Fibroblast of skin of right biceps (primary cell): ENCODE measurements around the gene NDUFS7.

Experiments
- DNase-seq: peaks from one replicate; pipeline ENCODE4 v3.0.0-alpha.2; 2013

Gene NDUFS7

DNA sequence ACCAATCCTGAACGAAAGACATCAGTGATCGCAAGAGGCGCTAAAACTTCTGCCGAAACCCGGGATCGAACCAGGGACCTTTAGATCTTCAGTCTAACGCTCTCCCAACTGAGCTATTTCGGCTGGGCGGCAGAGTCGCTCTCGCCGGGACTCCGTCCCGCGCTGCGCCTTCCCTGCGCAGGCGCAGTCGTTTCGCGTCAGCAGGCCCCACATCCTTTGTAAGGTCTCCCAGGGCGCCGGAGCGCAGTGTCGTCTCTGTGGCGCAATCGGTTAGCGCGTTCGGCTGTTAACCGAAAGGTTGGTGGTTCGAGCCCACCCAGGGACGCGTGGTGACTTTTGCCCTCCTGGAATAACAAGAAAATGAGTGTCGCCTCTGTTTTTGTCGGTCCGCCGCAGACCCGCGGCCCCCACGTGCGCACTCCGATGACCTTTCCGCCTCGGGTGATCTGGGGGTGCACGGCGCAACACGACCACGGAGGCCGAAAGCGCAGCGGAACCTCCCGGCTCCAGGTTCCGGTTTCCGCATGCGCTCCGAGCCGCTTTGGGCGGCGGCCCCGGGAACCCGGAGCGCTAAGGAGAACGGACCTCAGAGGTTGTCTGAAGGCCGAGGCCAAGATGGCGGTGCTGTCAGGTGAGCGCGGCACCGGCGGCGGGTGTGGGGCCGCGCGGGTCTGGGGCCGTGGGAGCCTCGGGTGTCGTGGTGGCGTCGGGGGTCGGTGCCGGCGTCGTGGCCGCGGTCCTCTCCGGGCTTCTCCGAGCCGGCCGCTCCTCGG is at the start of gene NDUFS7:
Gene NDUFS7 (plus strand): TSS at position 596 of the 773 bp plus-strand sequence. CDS start 20 bp downstream, at position 616.
- peak; percentile 93 for DNase-seq

DNA sequence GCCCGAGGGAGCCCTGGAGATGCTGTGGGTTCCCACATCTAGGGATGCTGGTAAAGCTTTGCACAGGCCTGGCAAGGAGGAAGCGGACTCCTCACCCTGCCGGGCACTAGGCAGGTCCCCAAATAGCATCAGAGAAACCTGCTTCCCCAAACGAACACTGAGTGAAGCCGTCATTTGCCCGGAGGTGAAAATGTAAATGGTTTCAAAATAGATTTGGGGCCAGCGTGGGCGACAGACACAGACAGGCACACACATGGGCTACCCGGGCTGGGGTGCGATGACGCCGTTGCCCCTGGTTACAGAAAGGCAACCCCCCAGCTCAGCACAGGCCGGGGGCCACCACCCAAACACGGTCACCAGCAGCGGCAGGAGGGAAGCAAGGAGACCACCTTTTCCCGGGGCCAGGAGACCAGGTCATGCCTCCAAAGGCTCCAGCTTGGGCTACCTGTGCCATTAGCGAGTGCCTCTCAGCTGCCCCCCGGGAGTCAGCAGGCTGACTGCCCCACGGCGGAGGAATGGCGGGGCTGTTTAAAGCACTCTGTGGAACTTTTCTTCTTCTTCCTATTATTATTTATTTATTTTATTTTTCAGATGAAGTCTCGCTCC is 47.5 kb upstream of the NDUFS7 start:
- no peak for DNase-seq

DNA sequence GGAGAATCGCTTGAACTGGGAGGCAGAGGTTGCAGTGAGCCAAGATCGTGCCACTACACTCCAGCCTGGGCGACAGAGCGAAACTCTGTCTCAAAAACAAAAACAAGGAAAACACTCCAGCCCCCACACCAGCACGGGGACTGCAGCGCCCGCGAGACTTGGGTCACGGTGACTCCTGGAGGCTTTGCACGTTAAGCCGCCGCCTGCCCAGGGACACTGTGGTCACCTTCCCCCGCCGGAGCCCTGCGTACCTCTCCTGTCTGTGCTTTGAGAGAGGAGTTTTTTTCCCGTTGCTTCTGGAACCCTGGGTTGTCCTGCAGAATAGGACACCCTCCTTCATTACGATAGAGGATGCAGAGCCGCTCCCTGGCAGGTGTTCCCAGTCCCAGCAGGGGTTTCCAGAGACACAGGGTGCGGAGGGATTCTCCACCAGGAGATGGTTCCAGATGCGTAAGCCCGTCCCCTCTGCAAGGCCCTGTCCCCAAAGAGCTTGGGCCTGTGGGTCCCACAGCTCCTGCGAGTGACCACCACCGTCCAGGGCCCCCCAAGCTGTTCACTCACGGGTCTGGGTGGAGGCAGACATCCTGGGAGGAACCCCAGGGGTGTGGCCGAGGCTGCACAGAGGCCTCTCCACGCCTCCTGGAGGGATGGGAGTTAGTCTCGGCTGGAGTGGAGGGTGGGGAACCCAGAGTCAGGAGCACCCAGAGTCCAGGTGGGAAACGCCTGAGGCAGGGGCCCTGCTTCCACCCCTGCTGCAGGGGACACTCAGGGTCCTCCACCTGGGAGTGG is 42.8 kb upstream of the NDUFS7 start:
- DNase-seq = no peak

DNA sequence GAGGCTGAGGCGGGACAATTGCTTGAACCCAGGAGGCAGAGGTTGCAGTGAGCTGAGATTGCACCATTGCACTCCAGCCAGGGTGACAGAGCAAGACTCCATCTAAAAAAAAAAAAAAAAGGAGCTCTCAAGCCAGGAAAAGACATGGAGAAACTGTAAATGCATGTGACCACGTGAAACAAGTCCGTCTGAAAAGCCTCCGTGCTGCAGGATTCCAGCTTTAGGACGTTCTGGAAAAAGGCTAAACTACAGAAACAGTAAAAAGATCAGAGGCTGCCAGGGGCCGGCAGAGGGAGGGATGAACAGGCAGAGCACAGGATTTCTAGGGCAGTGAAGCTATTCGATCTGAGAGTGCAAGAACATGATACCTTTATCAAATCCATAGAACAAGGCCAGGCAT is 40.7 kb upstream of the NDUFS7 start:
- no peak for DNase-seq

DNA sequence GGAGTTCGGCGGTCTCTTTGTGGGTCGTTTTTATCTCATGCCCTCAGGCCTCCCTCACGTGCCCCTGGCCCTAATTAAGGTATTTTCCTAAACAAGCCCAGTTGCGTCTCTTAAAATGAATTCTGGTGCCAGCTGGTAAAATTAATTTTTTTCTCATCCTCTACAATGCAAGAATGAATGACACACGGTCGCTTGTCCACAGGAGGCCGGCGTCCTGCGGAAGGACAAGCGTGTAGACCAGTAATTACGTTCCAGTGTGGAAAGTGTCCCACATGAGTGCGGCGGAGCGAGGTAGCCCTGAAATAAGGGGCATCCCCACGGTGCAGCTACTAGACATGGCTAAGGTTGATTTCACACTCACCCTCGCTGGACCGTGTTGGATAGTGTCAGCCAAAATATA is 34.5 kb upstream of the NDUFS7 start:
- DNase-seq = no peak

DNA sequence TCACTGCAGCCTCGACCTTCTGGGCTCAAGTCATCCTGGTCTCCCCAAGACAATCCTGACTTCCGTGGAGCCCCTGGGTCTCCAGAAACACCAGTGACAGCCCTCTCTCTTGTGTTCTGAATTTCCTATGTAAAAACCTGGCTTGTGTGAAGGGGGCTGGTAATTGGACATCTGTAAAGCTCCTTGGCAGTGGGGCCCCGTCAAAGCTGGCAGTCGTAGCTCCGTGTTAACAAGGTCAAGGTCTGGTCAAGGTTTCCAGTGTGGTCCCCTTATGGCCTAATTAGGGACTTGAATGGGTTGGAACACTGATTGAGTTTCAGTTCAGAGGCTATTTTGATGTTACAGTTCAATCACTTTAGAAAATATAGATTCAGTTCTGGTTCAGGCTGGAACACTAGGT is 32.8 kb upstream of the NDUFS7 start:
- no peak for DNase-seq

DNA sequence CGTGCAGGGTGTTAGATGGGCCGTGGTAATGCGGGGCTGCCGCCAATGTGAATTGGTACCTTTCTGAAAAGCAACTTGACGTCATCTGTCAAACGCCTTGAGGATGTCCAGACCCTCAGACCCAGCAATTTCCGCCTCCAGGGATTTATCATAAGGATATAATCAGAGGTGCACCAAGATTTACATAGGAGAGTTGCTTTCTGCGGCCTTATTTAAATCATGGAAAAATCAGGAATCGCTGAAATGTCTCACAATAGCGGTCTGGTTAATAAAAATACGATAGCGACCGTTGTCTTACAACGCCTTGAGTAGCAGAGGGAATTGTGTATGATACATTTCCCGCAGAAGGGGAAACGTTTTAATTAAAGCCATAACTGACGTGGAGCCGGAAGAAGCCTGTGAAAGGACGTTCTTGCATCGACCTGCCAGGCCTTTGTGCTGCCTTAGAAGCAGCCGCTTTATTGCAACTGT is 32.3 kb upstream of the NDUFS7 start:
- peak; percentile 53 for DNase-seq

DNA sequence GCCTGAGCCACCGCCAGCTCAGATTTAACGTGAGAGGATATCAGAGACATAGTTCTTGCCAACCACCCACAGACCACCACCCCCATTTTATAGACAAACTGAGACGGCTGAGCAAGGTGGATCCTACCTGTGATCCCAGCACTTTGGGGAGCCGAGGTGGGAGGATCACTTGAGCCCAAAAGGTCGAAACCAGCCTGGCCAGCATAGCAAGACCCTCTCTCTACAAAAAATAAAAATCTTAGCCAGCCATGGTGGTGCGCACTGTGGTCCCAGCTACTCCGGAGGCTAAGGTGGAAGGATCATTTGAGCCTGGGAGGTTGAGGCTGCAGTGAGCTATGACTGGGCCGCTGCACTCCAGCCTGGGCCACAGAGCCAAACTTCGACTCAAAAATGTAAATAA is 30.6 kb upstream of the NDUFS7 start:
- DNase-seq = no peak

DNA sequence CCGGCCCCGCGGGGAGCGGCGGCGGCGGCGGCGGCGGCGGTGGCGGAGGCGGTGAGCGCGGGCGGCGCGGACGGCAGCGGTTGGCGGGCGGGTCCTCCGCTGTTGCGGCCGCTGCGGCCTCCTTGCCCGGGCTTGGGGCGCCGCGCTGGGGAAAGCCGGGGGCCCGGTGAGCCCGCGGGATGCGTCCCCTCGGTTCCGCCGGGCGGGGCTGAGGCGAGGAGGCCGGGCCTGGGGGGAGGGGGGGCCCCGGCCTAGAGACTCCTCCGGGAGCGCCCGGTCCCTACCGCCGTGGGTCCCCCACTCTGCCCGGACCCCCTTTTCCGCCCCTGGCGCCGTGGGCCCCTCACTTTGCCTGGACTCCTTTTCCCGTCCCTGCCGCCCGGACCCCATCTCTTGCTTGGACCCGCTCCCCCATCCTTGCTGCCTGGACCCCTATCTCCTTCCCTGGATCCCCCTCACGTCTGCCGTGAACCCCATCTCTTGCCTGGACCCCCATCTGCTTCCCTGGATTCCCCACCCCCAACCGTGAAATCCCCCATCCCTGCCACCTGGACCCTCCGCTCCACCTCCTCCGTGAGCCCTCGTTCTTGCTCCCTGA is 28.6 kb upstream of the NDUFS7 start:
- no peak for DNase-seq

DNA sequence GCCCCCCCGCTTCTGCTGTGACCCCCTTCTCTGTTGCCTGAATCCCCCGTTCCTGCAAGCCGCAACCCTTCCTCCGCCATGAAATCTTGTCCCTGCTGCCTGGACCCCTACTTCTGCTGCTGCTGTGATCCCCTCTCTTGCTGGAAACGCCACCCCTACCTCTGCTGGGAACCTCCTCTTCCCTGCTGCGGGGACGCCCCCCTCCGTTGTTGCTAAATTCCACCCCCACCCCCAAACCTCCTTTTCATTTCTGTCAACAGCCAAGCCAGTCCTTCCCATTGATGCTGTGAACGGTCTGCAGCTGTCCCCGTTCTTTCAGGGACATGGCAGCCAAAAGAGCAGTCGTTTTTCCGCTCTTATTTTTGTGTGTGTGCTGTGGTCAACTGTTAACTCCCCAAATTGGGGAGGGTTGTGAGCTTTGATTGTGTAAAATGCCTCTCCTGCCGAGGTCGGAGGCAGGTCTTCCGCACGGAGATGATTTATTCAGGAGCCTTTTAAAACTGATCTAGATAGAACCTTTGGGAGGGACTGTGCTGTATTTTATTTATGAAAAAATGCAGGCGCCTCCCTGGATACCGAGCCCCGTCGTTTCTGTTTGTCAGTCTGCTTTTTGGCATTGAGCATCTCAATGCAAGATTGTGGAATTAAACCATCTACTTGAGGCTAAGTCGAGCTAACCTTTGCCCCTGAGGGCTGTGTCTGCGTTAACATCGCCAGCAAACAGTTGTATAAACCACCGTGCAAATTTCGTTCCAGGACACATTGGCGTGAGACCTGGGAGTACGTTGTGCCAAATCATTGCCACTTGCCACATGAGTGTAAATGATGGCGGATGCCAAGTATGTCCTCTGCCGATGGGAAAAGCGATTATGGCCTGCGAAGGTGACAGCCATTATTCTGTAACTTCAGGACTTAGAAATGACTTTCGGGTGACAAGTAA is 27.9 kb upstream of the NDUFS7 start:
- DNase-seq = peak; percentile 20

DNA sequence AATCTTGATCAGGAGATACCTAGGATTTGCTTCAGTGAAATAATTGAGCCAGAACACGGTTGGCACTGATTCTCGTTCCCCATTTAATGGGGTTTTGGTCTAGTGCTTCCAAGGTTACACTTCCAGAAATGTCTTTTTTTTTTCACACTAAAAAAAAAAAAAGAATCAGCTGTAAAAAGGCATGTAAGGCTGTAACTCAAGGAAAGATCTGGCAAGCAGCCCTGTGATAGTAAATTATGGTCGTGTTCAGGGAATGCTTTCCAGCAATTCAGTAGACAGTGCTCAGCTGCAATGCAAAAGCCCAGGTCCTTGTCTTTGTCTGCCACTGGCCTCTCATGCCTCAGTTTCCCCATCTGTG is 27.2 kb upstream of the NDUFS7 start:
- peak; percentile 54 for DNase-seq

DNA sequence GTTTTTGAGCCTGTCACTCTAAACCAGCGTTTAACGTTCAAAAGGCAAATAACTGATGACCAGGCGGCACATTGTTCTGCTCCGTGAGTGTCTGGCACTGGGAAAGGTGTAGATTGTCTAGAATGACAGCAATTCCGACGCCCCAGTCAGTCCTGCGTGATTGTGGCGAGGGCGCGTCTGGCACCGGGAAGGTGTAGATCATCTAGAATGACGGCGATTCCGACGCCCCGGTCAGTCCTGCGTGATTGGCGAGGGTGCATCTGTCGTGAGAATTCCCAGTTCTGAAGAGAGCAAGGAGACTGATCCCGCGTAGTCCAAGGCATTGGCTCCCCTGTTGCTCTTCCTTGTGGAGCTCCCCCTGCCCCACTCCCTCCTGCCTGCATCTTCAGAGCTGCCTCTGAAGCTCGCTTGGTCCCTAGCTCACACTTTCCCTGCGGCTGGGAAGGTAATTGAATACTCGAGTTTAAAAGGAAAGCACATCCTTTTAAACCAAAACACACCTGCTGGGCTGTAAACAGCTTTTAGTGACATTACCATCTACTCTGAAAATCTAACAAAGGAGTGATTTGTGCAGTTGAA is 26.1 kb upstream of the NDUFS7 start:
- DNase-seq = no peak

DNA sequence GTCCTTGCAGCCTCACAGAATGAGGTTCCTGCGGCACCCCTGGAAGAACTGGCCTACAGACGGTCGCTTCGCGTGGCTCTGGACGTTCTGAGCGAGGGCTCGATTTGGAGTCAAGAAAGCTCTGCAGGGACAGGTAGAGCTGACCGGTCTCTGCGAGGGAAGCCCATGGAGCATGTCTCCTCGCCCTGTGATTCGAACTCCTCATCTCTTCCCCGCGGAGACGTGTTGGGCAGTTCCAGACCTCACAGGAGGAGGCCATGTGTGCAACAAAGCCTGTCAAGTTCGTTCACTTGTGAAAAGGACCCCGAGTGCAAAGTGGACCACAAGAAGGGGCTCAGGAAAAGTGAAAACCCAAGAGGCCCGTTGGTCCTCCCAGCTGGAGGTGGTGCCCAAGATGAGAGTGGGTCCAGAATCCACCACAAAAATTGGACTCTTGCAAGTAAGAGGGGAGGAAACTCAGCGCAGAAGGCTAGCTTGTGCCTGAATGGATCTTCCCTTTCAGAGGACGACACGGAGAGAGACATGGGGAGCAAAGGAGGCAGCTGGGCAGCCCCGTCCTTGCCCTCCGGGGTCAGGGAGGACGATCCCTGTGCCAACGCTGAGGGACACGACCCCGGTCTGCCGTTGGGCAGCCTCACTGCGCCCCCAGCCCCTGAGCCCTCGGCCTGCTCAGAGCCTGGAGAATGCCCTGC is 23.4 kb upstream of the NDUFS7 start:
- no peak for DNase-seq

DNA sequence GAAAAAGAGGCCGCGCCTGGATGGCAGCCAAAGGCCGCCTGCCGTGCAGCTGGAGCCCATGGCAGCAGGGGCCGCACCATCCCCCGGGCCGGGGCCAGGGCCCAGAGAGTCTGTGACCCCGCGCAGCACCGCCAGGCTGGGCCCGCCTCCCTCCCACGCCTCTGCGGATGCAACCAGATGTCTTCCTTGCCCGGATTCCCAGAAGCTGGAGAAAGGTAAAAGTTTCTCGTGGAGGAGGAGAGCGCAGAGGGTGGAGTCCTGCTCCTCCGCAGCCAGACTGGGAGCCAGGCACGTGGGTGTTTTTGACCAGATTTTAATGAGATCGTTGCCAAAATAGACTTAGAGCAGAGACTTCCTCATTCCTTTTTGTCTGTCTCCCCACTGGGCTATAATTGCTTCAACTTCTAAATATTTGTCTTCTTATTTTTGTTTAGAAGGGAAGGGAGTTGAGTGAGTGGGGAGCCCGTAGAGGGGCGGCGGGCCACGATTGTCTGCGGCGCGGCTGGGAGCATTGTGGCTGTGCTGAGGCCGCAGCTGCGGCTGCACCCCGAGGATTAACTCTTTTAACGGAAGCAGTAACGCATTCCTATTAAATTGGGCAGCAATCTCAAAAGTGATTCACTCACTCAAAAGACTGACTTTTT is 22.8 kb upstream of the NDUFS7 start:
- DNase-seq = peak; percentile 84

DNA sequence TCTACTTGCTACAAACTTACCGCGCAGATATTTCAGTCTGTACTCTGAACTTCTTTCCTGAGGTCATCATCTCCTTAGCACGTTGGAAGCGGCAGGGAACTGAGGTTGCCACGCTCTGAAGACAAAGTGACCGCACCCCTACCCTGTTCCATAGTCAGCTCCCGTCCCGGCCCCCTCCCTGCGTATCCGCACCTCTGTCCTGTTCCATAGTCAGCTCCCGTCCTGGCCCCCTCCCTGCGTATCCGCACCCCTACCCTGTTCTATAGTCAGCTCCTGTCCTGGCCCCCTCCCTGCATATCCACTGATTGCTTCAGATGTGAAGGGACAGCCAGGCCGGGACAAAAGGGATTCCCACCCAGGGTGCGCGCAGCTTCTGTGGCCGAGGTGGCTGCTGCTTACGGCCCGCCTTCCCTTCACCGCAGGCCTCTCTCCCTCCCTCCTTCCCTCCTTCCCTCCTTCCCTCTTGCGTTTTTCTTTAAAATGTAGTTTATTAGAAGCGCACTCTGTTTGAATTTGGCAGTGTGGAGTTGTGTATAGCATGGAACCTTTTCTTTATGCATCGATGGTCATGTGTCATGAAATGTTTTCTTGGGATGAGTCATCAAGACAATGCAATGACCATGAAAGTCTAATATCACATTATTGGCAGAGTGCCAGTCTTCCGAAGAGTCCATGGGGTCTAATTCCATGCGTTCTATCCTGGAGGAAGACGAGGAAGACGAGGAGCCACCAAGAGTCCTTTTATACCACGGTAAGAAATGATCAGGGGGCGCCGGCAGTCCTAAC is 21.9 kb upstream of the NDUFS7 start:
- DNase-seq = peak; percentile 91

DNA sequence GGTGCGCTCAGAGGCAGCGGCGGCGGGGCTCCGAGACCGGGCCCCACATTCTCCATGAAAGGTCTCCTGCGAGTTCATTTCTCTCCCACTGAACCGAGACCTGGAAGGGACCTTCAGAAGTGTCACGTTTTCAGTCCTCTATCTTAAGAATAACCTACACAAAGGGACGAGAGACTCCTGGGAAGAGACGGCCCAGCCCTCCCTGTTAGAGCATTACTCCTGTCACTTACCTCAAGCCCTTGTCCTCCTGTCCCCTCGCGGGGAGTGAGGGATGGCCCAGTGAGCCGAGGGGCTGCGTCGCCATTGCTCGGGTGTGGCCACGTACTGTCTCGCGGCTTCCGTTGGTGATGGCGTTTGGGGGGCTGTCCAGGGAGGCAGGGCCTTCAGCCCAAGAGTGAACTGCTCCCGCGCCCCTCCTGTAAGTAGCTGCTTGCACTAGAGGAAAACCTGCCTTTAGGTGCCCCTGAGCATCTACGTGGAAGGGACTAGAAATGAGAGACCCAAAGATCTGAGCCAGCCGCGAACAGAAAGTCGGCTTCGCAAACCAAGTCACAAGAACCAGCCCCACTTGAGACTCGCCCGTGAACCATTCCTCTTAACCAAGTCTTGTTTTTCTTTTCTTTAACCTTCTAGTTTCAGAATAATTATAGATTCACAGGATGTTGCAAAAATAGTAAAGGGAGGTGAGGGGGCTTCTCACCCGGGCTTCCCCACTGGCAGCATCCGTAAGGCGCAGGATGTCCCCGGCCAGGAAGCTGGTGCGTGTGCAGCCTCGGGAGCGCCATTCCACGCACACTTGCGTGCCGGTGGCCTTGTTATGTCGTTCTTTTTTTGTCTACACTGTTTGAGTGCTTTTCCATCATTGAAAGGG is 21.1 kb upstream of the NDUFS7 start:
- DNase-seq = no peak

DNA sequence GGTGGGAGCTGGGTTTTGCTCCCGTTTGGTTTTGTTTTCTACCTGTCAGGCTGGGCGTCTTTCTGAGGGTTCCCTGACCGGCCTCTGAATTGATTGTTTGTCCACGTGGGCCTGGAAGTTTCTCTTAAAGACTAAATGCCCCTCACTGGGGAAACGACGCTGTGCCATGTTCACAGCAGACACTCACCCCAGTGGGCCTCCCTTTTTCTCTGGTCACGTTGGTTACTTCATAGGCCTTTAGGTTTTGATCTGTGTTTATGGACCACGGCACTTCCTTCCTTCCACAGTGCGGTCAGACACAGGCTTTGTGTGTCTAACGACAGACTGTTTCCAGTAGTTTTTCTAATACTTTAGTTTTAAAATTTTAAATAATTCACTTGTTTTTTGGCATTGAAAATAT is 20.1 kb upstream of the NDUFS7 start:
- no peak for DNase-seq

DNA sequence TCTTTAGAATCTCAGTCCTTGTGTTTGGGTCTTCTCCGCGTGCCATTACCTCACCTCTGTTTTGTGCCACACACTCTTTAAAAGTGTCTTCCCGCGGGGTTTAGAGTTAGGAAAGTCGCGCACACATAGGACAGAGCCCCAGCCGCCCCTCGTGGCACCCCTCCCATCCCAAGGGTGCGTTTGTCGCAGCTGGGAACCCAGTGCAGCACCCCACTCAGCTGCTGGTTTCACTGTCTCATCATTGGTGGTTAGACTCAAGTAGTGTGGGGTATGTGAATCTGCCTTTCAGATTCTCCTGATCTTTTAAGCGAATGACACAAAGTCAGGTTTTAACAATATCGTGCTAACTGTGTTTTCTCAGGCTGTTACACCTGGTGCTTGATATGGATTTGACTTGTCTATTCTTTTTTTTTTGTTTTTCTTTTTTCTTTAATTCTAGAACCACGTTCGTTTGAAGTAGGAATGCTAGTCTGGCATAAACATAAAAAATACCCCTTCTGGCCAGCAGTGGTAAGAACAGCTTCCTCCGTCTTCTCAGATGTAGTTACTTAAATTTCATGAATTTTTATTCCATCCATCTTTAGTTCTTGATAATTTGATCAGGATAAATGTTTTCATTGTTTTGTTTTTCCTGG is 19.5 kb upstream of the NDUFS7 start:
- DNase-seq = no peak
